Endodermal cell (in vitro differentiated cells): ENCODE results near the gene STRA6. TPM values are rescaled to one million over a fixed set of nuclear protein-coding genes. Genes with fewer than 3 reads are reported as not detected.

Experiments used
- DNase-seq: peaks from one replicate; pipeline ENCODE4 v3.0.0-alpha.2; 2017
- H3K27ac ChIP-seq: 2 replicates; pipeline ENCODE4 v1.5.1; 2013; ENCODE audit warnings: mild to moderate bottlenecking, low read depth, low read length, moderate library complexity
- H3K27me3 ChIP-seq: 2 replicates; pipeline ENCODE4 v1.6.1; 2013; ENCODE audit warnings: mild to moderate bottlenecking, low read length, moderate library complexity; ENCODE audit not compliant: insufficient read depth, control insufficient read depth, poor library complexity, severe bottlenecking
- H3K36me3 ChIP-seq: 2 replicates; pipeline ENCODE4 v1.7.0; 2013; ENCODE audit warnings: mild to moderate bottlenecking, low read length, moderate library complexity; ENCODE audit not compliant: control insufficient read depth, insufficient read depth
- H3K4me1 ChIP-seq: one replicate; pipeline ENCODE4 v1.7.0; 2013; ENCODE audit warnings: low read length; ENCODE audit not compliant: control insufficient read depth, insufficient read depth
- H3K4me3 ChIP-seq: 2 replicates; pipeline ENCODE4 v1.5.1; 2013; ENCODE audit warnings: mild to moderate bottlenecking, low read length, moderate library complexity
- H3K9ac ChIP-seq: 2 replicates; pipeline ENCODE4 v1.6.1; 2013; ENCODE audit warnings: mild to moderate bottlenecking, low read length, moderate library complexity; ENCODE audit not compliant: poor library complexity, severe bottlenecking; ENCODE audit errors: extremely low read depth
- H3K9me3 ChIP-seq: 2 replicates; pipeline ENCODE4 v1.6.1; 2013; ENCODE audit warnings: mild to moderate bottlenecking, low read length, moderate library complexity; ENCODE audit not compliant: control insufficient read depth
- H3K27ac Mint-ChIP-seq: 2 replicates; pipeline ENCODE4 v1.8.0; 2020; ENCODE audit warnings: mixed read lengths
- H3K27me3 Mint-ChIP-seq: 2 replicates; pipeline ENCODE4 v1.8.0; 2021; ENCODE audit warnings: mild to moderate bottlenecking, mixed read lengths; ENCODE audit not compliant: insufficient read depth
- H3K36me3 Mint-ChIP-seq: 2 replicates; pipeline ENCODE4 v1.8.0; 2020; ENCODE audit warnings: low read depth, mixed read lengths
- H3K4me1 Mint-ChIP-seq: 2 replicates; pipeline ENCODE4 v1.8.0; 2020; ENCODE audit warnings: mixed read lengths
- H3K4me3 Mint-ChIP-seq: 2 replicates; pipeline ENCODE4 v1.8.0; 2020; ENCODE audit warnings: mild to moderate bottlenecking, moderate library complexity, mixed read lengths
- H3K9me3 Mint-ChIP-seq: 2 replicates; pipeline ENCODE4 v1.8.0; 2020; ENCODE audit warnings: mild to moderate bottlenecking, mixed read lengths
- WGBS, 2 experiments: methylation state at CpG; one replicate each; pipeline versions ENCODE4 v1.1.5 to v1.1.7; 2013; ENCODE audit warnings: missing lambda C conversion rate in 2 of 2, mixed read lengths in 1 of 2; ENCODE audit not compliant: insufficient coverage in 1 of 2, insufficient read length in 1 of 2; 5-methylcytosine and 5-hydroxymethylcytosine counted together
- total RNA-seq, 2 donors: library from RNA; stranded (reverse); fragmentation: NEBNext Ultra II Directional in 1 of 2; extraction: Animal tissue kit (Norgen Biotek cat#: 25700) in 1 of 2; gene quantifications; 2 replicates in 1 of 2; 3 replicates in 1 of 2; pipeline ENCODE4 v1.2.1, GENCODE V29; 2021
- TF ChIP-seq, protein P1 (sequence below): fragments of 200-600 bp; sonication (generic); conservative IDR thresholded peaks from 2 replicates; pipeline ENCODE4 v1.5.0; 2021; ENCODE audit warnings: antibody characterized with exemption, mild to moderate bottlenecking

The STRA6 gene
- total RNA-seq, 2 donors from 2014 or later, result 18.2 to 26.2 TPM

- peak overlapping the region; percentile 35 for H3K27ac Mint-ChIP-seq
- H3K4me1 ChIP-seq, result no peaks in the 10 kb centered on the region
- peaks cover 42% of the 10 kb centered on the region for H3K4me1 Mint-ChIP-seq
Observed at GRCh38 chr15:74213858-74214284, 11.3 kb upstream of the STRA6 start.

DNA sequence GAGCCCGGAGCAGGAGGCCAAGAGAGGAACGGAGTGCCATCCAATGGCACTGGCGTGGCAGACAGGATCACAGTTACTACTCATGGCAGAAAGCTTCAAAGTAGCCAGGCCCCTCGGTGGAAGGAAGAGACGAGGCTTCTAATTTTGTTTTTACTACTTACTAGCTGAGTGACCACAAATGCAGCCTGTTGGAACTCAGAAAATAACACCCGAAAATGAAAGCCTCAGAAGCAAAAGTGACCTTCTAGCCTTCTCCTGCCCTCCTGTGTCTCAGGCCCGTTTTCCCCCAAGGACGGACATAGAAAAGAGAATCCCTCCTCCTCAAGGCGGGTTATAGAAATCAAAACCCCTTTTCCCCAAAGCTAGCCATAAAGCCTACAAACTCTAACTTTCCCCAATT is 9.9 kb upstream of the STRA6 start:
- Mint-ChIP-seq H3K27ac (peak overlapping the region; percentile 20), H3K4me1 (peaks cover 49% of the 10 kb centered on the region), H3K4me3 (no peak overlapping the region)

More at GRCh38 chr15:74213858-74214284, 11.3 kb upstream of the STRA6 start:
- no peaks in the 10 kb centered on the region for H3K36me3 ChIP-seq
- Mint-ChIP-seq H3K4me3 (no peak overlapping the region), H3K27me3 (peaks cover 5% of the 10 kb centered on the region), H3K9me3 (no peaks in the 10 kb centered on the region), H3K36me3 (no peaks in the 10 kb centered on the region)
- peak overlapping the region; percentile 75 for H3K27ac ChIP-seq
- TF ChIP-seq, protein P1, sequence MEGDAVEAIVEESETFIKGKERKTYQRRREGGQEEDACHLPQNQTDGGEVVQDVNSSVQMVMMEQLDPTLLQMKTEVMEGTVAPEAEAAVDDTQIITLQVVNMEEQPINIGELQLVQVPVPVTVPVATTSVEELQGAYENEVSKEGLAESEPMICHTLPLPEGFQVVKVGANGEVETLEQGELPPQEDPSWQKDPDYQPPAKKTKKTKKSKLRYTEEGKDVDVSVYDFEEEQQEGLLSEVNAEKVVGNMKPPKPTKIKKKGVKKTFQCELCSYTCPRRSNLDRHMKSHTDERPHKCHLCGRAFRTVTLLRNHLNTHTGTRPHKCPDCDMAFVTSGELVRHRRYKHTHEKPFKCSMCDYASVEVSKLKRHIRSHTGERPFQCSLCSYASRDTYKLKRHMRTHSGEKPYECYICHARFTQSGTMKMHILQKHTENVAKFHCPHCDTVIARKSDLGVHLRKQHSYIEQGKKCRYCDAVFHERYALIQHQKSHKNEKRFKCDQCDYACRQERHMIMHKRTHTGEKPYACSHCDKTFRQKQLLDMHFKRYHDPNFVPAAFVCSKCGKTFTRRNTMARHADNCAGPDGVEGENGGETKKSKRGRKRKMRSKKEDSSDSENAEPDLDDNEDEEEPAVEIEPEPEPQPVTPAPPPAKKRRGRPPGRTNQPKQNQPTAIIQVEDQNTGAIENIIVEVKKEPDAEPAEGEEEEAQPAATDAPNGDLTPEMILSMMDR, result no peak
- no peak overlapping the region for H3K9ac ChIP-seq
- H3K4me3 ChIP-seq, result no peak overlapping the region
- no peaks in the 10 kb centered on the region for H3K9me3 ChIP-seq
- 66 to 89% methylated on average over 1 to 7 of the region's 7 CpGs for WGBS, 2 experiments
- DNase-seq, result no peak
- no peaks in the 10 kb centered on the region for H3K27me3 ChIP-seq

GRCh38 chr15:74211656-74212055 is 9.1 kb upstream of the STRA6 start:
- WGBS, 2 experiments, result 91% methylated on average over 1 of the region's 1 CpG
- Histone ChIP-seq H3K9me3 (no peaks in the 10 kb centered on the region), H3K4me1 (no peaks in the 10 kb centered on the region), H3K4me3 (no peak overlapping the region), H3K36me3 (no peaks in the 10 kb centered on the region), H3K27ac (no peak overlapping the region), H3K9ac (no peak overlapping the region), H3K27me3 (no peaks in the 10 kb centered on the region)
- Mint-ChIP-seq H3K9me3 (no peaks in the 10 kb centered on the region), H3K4me1 (peaks cover 44% of the 10 kb centered on the region), H3K36me3 (no peaks in the 10 kb centered on the region), H3K27ac (peak overlapping the region; percentile 4), H3K4me3 (no peak overlapping the region), H3K27me3 (peaks cover 10% of the 10 kb centered on the region)
- TF ChIP-seq, protein P1, result no peak
- no peak for DNase-seq

More for the DNA sequence above, 9.9 kb upstream of the STRA6 start:
- no peaks in the 10 kb centered on the region for H3K4me1 ChIP-seq
- H3K27me3 Mint-ChIP-seq, result peaks cover 6% of the 10 kb centered on the region
- no peaks in the 10 kb centered on the region for H3K9me3 ChIP-seq
- no peak overlapping the region for H3K27ac ChIP-seq
- no peaks in the 10 kb centered on the region for H3K27me3 ChIP-seq
- TF ChIP-seq, protein P1, result no peak
- no peaks in the 10 kb centered on the region for H3K36me3 ChIP-seq
- H3K9ac ChIP-seq, result no peak overlapping the region
- no peak overlapping the region for H3K4me3 ChIP-seq
- 86 to 88% methylated on average over 9 of the region's 9 CpGs for WGBS, 2 experiments
- no peaks in the 10 kb centered on the region for H3K9me3 Mint-ChIP-seq
- no peaks in the 10 kb centered on the region for H3K36me3 Mint-ChIP-seq
- DNase-seq, result no peak
